Femur (tissue), 1 donor: ENCODE measurements around the gene BCAS3.
"Not testable (repeated sequence)": the region's sequence is repeated elsewhere in the genome, so short reads cannot be mapped to it uniquely, and the experiment has no call there.

Source experiments
- DNase-seq: peaks from one replicate; pipeline ENCODE4 v3.0.0-alpha.2; 2017

BCAS3 gene

GRCh38 chr17:60804831-60805230, 127.2 kb downstream of the BCAS3 start:
- no peak for DNase-seq

GRCh38 chr17:60809421-60809820, 131.8 kb downstream of the BCAS3 start:
- DNase-seq, result no peak

- DNase-seq, result not testable (repeated sequence)
Observed at GRCh38 chr17:60814941-60815340, 137.3 kb downstream of the BCAS3 start.

GRCh38 chr17:60817192-60817591, 139.5 kb downstream of the BCAS3 start:
- no peak for DNase-seq

- no peak for DNase-seq
Observed at GRCh38 chr17:60819447-60820130, 141.9 kb downstream of the BCAS3 start.

GRCh38 chr17:60823515-60823914, 145.9 kb downstream of the BCAS3 start:
- no peak for DNase-seq

- DNase-seq, result no peak
Observed at GRCh38 chr17:60825351-60825750, 147.7 kb downstream of the BCAS3 start.

- no peak for DNase-seq
Observed at GRCh38 chr17:60827943-60828342, 150.3 kb downstream of the BCAS3 start.

- DNase-seq, result peak; percentile 21
Observed at GRCh38 chr17:60832151-60832585, 154.5 kb downstream of the BCAS3 start.

- no peak for DNase-seq
Observed at GRCh38 chr17:60832631-60833030, 155.0 kb downstream of the BCAS3 start.

- no peak for DNase-seq
Observed at GRCh38 chr17:60840456-60840855, 162.8 kb downstream of the BCAS3 start.

- no peak for DNase-seq
Observed at GRCh38 chr17:60845012-60845411, 167.4 kb downstream of the BCAS3 start.

GRCh38 chr17:60846175-60846574, 168.5 kb downstream of the BCAS3 start:
- DNase-seq, result no peak

- DNase-seq, result peak; percentile 16
Observed at GRCh38 chr17:60851181-60851580, 173.5 kb downstream of the BCAS3 start.

GRCh38 chr17:60857556-60858080, 180.0 kb downstream of the BCAS3 start:
- no peak for DNase-seq

GRCh38 chr17:60862482-60862881, 184.8 kb downstream of the BCAS3 start:
- no peak for DNase-seq

GRCh38 chr17:60863892-60864707, 186.4 kb downstream of the BCAS3 start:
- no peak for DNase-seq

- no peak for DNase-seq
Observed at GRCh38 chr17:60864708-60865005, 187.0 kb downstream of the BCAS3 start.

- DNase-seq, result no peak
Observed at GRCh38 chr17:60874772-60875171, 197.1 kb downstream of the BCAS3 start.

- not testable (repeated sequence) for DNase-seq
Observed at GRCh38 chr17:60886731-60887613, 209.3 kb downstream of the BCAS3 start.

GRCh38 chr17:60887614-60888028, 210.0 kb downstream of the BCAS3 start:
- DNase-seq, result no peak

- no peak for DNase-seq
Observed at GRCh38 chr17:60888812-60889709, 211.4 kb downstream of the BCAS3 start.
